ENCODE results near the gene COL4A2.

The COL4A2 gene

GRCh38 chr13:110517505-110518225 lies 210.6 kb downstream of the COL4A2 start:
- Histone ChIP-seq H3K9ac (no peak overlapping the region), H3K4me1 (ENCODE audit: low read depth, poor library complexity, severe bottlenecking) (no peaks in the 10 kb centered on the region), H3K4me3 (IDR thresholded peaks at IDR 0.05; ENCODE audit: insufficient read depth, low read depth, low read length) (no peak overlapping the region), H3K27ac (no peak overlapping the region), H3K27me3 (ENCODE audit: insufficient read depth, low read depth) (no peaks in the 10 kb centered on the region), H3K4me2 (no peak overlapping the region), H2AFZ (ENCODE audit: low read depth) (no peak overlapping the region), H4K20me1 (ENCODE audit: insufficient read depth) (no peaks in the 10 kb centered on the region), H3K36me3 (ENCODE audit: insufficient read depth) (no peaks in the 10 kb centered on the region), H3K79me2 (ENCODE audit: insufficient read depth, low read depth) (no peaks in the 10 kb centered on the region)
- TF ChIP-seq CTCF (conservative IDR thresholded peaks at IDR 0.05; ENCODE audit: low read depth, low read length): no peak

GRCh38 chr13:110518226-110518525 lies 211.1 kb downstream of the COL4A2 start:
- H3K4me3 ChIP-seq (IDR thresholded peaks at IDR 0.05; ENCODE audit: insufficient read depth, low read depth, low read length): no peak overlapping the region
- TF ChIP-seq CTCF (conservative IDR thresholded peaks at IDR 0.05; ENCODE audit: low read depth, low read length): no peak
- no peaks in the 10 kb centered on the region for H3K79me2 ChIP-seq (ENCODE audit: insufficient read depth, low read depth)
- H3K9ac ChIP-seq: no peak overlapping the region
- H2AFZ ChIP-seq (ENCODE audit: low read depth): no peak overlapping the region
- H4K20me1 ChIP-seq (ENCODE audit: insufficient read depth): no peaks in the 10 kb centered on the region
- no peaks in the 10 kb centered on the region for H3K36me3 ChIP-seq (ENCODE audit: insufficient read depth)
- no peak overlapping the region for H3K27ac ChIP-seq
- no peak overlapping the region for H3K4me2 ChIP-seq
- no peaks in the 10 kb centered on the region for H3K4me1 ChIP-seq (ENCODE audit: low read depth, poor library complexity, severe bottlenecking)
- no peaks in the 10 kb centered on the region for H3K27me3 ChIP-seq (ENCODE audit: insufficient read depth, low read depth)

GRCh38 chr13:110518571-110518970 lies 211.5 kb downstream of the COL4A2 start:
- Histone ChIP-seq H3K79me2 (ENCODE audit: insufficient read depth, low read depth) (no peaks in the 10 kb centered on the region), H3K9ac (no peak overlapping the region)

GRCh38 chr13:110519046-110519445 lies 212.0 kb downstream of the COL4A2 start:
- Histone ChIP-seq H3K9ac (no peak overlapping the region), H2AFZ (ENCODE audit: low read depth) (no peak overlapping the region), H3K36me3 (ENCODE audit: insufficient read depth) (no peaks in the 10 kb centered on the region), H3K4me2 (no peak overlapping the region), H3K4me1 (ENCODE audit: low read depth, poor library complexity, severe bottlenecking) (peaks cover 3% of the 10 kb centered on the region), H4K20me1 (ENCODE audit: insufficient read depth) (no peaks in the 10 kb centered on the region), H3K79me2 (ENCODE audit: insufficient read depth, low read depth) (no peaks in the 10 kb centered on the region), H3K27ac (no peak overlapping the region), H3K27me3 (ENCODE audit: insufficient read depth, low read depth) (no peaks in the 10 kb centered on the region), H3K4me3 (IDR thresholded peaks at IDR 0.05; ENCODE audit: insufficient read depth, low read depth, low read length) (no peak overlapping the region)
- TF ChIP-seq CTCF (conservative IDR thresholded peaks at IDR 0.05; ENCODE audit: low read depth, low read length): no peak

More at GRCh38 chr13:110518571-110518970, 211.5 kb downstream of the COL4A2 start:
- Histone ChIP-seq H2AFZ (ENCODE audit: low read depth) (no peak overlapping the region), H3K27me3 (ENCODE audit: insufficient read depth, low read depth) (no peaks in the 10 kb centered on the region), H3K4me1 (ENCODE audit: low read depth, poor library complexity, severe bottlenecking) (no peaks in the 10 kb centered on the region), H3K4me2 (no peak overlapping the region), H3K27ac (no peak overlapping the region), H4K20me1 (ENCODE audit: insufficient read depth) (no peaks in the 10 kb centered on the region), H3K36me3 (ENCODE audit: insufficient read depth) (no peaks in the 10 kb centered on the region), H3K4me3 (IDR thresholded peaks at IDR 0.05; ENCODE audit: insufficient read depth, low read depth, low read length) (no peak overlapping the region)
- no peak for TF ChIP-seq CTCF (conservative IDR thresholded peaks at IDR 0.05; ENCODE audit: low read depth, low read length)
